Thoracic aorta (tissue), 2 donors: ENCODE results near the gene COL11A1. TPM values are rescaled to one million over a fixed set of nuclear protein-coding genes. Genes with fewer than 3 reads are reported as not detected.
A peak's percentile ranks its signal among the peaks of the same experiment; 100 is the strongest.

Experiments used
- ATAC-seq: fragments of 150-250 bp; one replicate; pipeline ENCODE4 v1.8.0; 2017; ENCODE audit warnings: low read depth; ENCODE audit not compliant: insufficient number of reproducible peaks, low FRiP score
- DNase-seq: peaks from one replicate; pipeline ENCODE4 v3.0.0-alpha.2; 2020; ENCODE audit warnings: low spot score
- H3K27ac ChIP-seq, 2 donors: fragments of 200-600 bp; sonication (generic); 1 replicate in 1 of 2; 2 replicates in 1 of 2; pipeline ENCODE4 v1.5.1; 2016; ENCODE audit warnings: mild to moderate bottlenecking in 2 of 2, moderate library complexity in 2 of 2
- H3K27me3 ChIP-seq: fragments of 200-600 bp; sonication (generic); replicated peaks from 2 replicates; pipeline ENCODE4 v1.6.0; 2016; ENCODE audit warnings: mild to moderate bottlenecking; ENCODE audit not compliant: insufficient read depth
- H3K36me3 ChIP-seq: fragments of 200-600 bp; sonication (generic); one replicate; pipeline ENCODE4 v1.5.1; 2016
- H3K4me1 ChIP-seq, 2 donors: fragments of 200-600 bp; sonication (generic); 1 replicate in 1 of 2; 2 replicates in 1 of 2; pipeline versions ENCODE4 v1.5.1 to v1.6.0; 2016; ENCODE audit warnings: low read depth in 2 of 2, mild to moderate bottlenecking in 1 of 2; ENCODE audit not compliant: control insufficient read depth in 1 of 2
- H3K4me3 ChIP-seq: fragments of 200-600 bp; sonication (generic); 2 replicates; pipeline ENCODE4 v1.5.1; 2016; ENCODE audit warnings: mild to moderate bottlenecking
- H3K9me3 ChIP-seq: fragments of 200-600 bp; sonication (generic); 2 replicates; pipeline ENCODE4 v1.5.1; 2016
- total RNA-seq, 2 donors: library from RNA; depleted of rRNA; stranded (reverse); fragments of >200 nt; gene quantifications; one replicate each; pipeline versions ENCODE4 v1.1.0 to v1.2.3, GENCODE V29; 2016
- TF ChIP-seq, protein P1 (sequence below): fragments of 200-600 bp; sonication (generic); IDR thresholded peaks from one replicate; pipeline ENCODE4 v1.5.1; 2019; ENCODE audit warnings: antibody characterized with exemption

The COL11A1 gene
- under 1 TPM in 1 of 2 donors, not detected in 1; 0.07 TPM for total RNA-seq

DNA sequence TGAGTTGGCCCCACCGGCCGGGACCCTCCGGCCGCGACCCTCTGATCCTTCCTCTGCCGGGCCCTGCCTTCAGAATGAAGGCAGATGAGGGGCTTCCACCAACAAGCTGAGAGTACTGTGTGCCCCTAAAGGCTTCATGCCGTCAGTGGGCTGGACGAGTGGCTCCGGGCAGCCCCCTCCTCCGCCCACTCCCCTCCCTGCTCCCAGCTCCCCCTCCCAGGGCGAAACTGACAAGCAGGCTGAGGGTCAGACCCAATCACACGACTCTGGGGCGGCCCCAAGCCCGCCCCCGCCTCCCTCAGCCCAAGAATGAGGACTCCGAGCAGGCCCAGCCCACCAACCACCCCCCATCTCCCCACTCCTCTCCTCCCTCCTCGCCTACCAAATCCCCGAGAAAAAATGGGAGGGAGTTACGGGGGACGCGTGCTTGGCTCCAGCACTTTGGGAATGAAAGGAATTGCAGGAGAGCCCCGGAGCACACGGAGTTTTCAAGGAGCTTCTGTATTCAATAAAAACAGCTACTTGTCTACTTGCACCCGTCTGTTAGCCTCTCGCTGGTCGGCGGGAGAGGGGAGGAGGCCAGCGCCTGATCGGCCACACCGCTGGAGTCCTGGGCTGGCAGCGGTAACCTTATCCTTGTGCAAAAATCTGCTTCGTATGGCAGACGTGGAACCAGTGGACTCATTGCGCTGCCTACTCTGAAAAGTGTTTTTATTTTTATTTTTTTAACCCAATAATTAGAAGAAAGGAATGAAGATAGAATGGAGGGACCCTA, at the start of gene COL11A1:
Gene COL11A1 (minus strand): TSS at position 147 of the 775 bp plus-strand sequence. CDS start 344 bp downstream, outside the sequence.
- DNase-seq (no peak), ATAC-seq (no peak)
- H3K4me1 ChIP-seq = peaks cover 4 to 20% of the 10 kb centered on the region in 2 donors
- no peaks in the 10 kb centered on the region for H3K27me3 ChIP-seq
- H3K4me3 ChIP-seq = peak within 1 kb of the TSS; percentile 71
- H3K9me3 ChIP-seq = no peaks in the 10 kb centered on the region
- TF ChIP-seq, protein P1, sequence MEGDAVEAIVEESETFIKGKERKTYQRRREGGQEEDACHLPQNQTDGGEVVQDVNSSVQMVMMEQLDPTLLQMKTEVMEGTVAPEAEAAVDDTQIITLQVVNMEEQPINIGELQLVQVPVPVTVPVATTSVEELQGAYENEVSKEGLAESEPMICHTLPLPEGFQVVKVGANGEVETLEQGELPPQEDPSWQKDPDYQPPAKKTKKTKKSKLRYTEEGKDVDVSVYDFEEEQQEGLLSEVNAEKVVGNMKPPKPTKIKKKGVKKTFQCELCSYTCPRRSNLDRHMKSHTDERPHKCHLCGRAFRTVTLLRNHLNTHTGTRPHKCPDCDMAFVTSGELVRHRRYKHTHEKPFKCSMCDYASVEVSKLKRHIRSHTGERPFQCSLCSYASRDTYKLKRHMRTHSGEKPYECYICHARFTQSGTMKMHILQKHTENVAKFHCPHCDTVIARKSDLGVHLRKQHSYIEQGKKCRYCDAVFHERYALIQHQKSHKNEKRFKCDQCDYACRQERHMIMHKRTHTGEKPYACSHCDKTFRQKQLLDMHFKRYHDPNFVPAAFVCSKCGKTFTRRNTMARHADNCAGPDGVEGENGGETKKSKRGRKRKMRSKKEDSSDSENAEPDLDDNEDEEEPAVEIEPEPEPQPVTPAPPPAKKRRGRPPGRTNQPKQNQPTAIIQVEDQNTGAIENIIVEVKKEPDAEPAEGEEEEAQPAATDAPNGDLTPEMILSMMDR = no peak
- H3K27ac ChIP-seq = no peak within 1 kb of the TSS
- H3K36me3 ChIP-seq = no peaks in the 10 kb centered on the region

DNA sequence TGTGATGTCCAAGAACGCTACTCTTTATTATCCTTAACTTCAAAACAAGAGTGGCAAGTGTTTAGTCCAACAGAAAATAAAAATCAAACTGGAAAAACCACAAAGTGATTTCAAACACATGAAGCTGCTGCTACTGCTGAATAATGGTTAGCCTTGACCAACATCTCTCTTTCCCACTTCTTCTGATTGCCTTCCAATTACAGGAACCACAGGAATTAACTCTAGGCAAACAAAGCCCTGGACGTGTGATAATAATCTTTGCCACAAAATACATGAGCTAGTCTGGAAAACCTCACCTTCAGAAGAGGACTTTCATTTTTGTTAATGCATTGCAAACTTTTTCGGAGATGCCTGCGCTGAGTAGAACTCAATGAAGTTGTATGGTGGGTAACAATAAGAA, 48.6 kb upstream of the COL11A1 start:
- TF ChIP-seq, protein P1 = no peak
- H3K4me1 ChIP-seq = no peaks in the 10 kb centered on the region

DNA sequence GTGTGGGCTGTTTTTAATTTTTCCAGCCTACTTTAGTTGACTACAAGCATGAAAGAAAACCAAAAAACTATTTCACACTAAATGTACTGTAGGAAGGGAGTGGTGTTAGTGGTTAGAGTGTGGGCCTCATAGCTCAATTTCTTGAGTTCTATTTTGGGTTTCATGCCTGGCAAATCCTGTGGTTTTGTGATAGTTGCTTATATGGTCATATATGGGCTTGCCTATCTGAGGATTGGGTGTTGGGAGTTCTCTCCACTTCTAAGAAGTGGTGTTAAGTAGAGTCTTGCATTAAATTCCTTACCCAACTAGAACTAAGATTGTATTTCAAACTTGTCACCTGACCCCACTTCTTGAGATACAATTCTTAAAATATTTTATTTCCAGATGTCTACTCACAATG, 37.8 kb upstream of the COL11A1 start:
- TF ChIP-seq, protein P1 = no peak
- no peak for DNase-seq
- no peak for ATAC-seq

More for the DNA sequence above, 48.6 kb upstream of the COL11A1 start:
- no peak for ATAC-seq
- no peak overlapping the region for H3K4me3 ChIP-seq
- H3K9me3 ChIP-seq = no peaks in the 10 kb centered on the region
- H3K27ac ChIP-seq = no peak overlapping the region
- H3K36me3 ChIP-seq = no peaks in the 10 kb centered on the region
- no peaks in the 10 kb centered on the region for H3K27me3 ChIP-seq
- DNase-seq = no peak

DNA sequence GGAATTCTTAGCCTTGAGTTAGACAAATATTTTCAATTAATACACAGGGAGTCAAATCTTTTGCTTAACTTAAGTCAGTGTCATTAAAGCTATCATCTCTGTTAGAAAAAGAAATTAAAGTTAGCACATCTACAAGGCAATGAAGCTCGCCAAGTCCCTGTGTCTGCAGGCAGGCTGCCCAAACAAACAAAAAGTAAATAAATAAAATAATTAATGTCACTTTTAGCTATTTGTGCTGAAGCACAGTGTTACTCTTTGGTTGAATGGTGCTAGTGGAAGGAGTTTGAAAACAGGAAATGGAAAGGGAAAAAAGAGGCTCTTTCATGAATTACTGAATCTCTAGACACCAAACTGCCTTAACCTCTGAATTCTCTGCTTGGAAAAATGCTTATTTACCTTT, 37.1 kb upstream of the COL11A1 start:
- TF ChIP-seq, protein P1 = no peak
- H3K36me3 ChIP-seq = no peaks in the 10 kb centered on the region
- no peak overlapping the region for H3K4me3 ChIP-seq
- DNase-seq (no peak), ATAC-seq (no peak)
- no peaks in the 10 kb centered on the region for H3K9me3 ChIP-seq
- H3K27me3 ChIP-seq = no peaks in the 10 kb centered on the region
- no peak overlapping the region for H3K27ac ChIP-seq
- H3K4me1 ChIP-seq = no peaks in the 10 kb centered on the region

More for the DNA sequence above, 37.8 kb upstream of the COL11A1 start:
- Histone ChIP-seq H3K27me3 (no peaks in the 10 kb centered on the region), H3K36me3 (no peaks in the 10 kb centered on the region), H3K27ac (no peak overlapping the region), H3K4me1 (no peaks in the 10 kb centered on the region), H3K4me3 (no peak overlapping the region), H3K9me3 (no peaks in the 10 kb centered on the region)

DNA sequence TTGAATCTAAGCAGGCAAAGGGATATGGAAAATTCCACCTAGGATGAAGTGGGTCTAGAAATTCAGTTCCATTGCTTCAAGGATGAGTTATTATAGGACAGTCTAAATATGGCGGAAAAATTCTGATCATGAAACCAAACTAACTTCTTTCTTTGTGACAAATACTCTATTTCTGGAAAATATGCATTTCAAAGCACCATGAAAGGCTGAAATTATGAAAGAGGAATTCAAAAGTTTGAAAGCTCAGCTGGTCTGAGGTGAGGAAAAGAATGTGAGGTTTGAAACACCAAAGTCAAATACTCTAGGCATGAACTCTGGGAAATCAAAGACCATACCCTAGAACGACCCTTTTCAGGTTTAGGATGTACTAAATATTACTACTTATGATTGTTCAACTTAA, 36.4 kb upstream of the COL11A1 start:
- H3K4me1 ChIP-seq = no peaks in the 10 kb centered on the region
- H3K4me3 ChIP-seq = no peak overlapping the region
- H3K27ac ChIP-seq = no peak overlapping the region
- H3K27me3 ChIP-seq = no peaks in the 10 kb centered on the region
- ATAC-seq (no peak), DNase-seq (no peak)
- no peaks in the 10 kb centered on the region for H3K36me3 ChIP-seq
- TF ChIP-seq, protein P1 = no peak
- H3K9me3 ChIP-seq = no peaks in the 10 kb centered on the region
